Measurements from ENCODE around the gene MEP1B.
"Not testable (repeated sequence)": the region's sequence is repeated elsewhere in the genome, so short reads cannot be mapped to it uniquely, and the experiment has no call there.

The MEP1B gene

DNA sequence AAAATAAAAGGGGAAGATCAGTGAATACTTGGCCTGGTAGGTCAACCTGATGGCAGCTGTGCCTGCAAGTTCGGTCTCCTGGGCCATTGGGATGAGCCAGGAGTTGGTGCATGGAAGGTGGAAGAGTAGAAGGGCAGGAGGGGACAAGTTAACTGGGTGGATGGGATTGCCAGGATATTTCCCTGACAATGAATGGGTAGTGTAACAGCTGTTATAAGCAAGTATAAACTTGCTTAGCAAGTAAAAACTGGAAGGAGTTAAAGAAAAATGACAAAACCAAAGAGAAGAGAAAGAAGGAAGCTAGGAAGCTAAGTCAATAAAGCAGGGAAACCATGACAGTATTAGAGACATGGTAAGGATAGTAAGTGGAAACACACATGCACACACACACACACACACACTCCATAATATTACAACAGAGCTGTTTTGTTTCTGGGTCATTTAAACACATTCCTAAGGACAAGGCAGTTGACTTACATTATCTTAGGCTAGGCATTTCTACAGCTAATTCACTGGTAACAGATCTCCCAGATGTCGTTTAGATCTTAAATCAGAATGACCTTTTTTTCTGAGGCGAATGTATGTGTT, 29.7 kb downstream of the MEP1B start:
- Mint-ChIP-seq H3K4me1 (no peaks in the 10 kb centered on the region), H3K27ac (ENCODE audit: low read depth) (no peak overlapping the region), H3K9me3 (no peaks in the 10 kb centered on the region), H3K27me3 (no peaks in the 10 kb centered on the region), H3K4me3 (no peak overlapping the region), H3K36me3 (ENCODE audit: insufficient read depth) (no peaks in the 10 kb centered on the region)
- ATAC-seq (replicated peaks; ENCODE audit: extremely low read depth, poor library complexity, severe bottlenecking), result no peak
- DNase-seq (ENCODE audit: low spot score in 2 of 2), result no peak

DNA sequence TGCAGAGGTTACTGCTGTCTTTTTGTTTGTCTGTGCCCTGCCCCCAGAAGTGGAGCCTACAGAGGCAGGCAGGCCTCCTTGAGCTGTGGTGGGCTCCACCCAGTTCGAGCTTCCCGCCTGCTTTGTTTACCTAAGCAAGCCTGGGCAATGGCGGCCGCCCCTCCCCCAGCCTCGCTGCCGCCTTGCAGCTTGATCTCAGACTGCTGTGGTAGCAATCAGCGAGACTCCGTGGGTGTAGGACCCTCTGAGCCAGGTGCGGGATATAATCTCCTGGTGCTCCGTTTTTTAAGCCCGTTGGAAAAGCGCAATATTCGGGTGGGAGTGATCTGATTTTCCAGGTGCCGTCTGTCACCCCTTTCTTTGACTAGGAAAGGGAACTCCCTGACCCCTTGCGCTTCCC, 43.5 kb downstream of the MEP1B start:
- not testable (repeated sequence) for DNase-seq (ENCODE audit: low spot score in 2 of 2); H3K9me3 Mint-ChIP-seq; H3K4me3 Mint-ChIP-seq; H3K27ac Mint-ChIP-seq (ENCODE audit: low read depth); H3K36me3 Mint-ChIP-seq (ENCODE audit: insufficient read depth); H3K4me1 Mint-ChIP-seq; ATAC-seq (replicated peaks; ENCODE audit: extremely low read depth, poor library complexity, severe bottlenecking)
- H3K27me3 Mint-ChIP-seq, result peaks cover 22% of the 10 kb centered on the region

GRCh38 chr18:32237049-32237448, 47.2 kb downstream of the MEP1B start:
- Mint-ChIP-seq H3K4me1 (no peaks in the 10 kb centered on the region), H3K27me3 (peaks cover 35% of the 10 kb centered on the region)
- no peak for ATAC-seq (replicated peaks; ENCODE audit: extremely low read depth, poor library complexity, severe bottlenecking)

DNA sequence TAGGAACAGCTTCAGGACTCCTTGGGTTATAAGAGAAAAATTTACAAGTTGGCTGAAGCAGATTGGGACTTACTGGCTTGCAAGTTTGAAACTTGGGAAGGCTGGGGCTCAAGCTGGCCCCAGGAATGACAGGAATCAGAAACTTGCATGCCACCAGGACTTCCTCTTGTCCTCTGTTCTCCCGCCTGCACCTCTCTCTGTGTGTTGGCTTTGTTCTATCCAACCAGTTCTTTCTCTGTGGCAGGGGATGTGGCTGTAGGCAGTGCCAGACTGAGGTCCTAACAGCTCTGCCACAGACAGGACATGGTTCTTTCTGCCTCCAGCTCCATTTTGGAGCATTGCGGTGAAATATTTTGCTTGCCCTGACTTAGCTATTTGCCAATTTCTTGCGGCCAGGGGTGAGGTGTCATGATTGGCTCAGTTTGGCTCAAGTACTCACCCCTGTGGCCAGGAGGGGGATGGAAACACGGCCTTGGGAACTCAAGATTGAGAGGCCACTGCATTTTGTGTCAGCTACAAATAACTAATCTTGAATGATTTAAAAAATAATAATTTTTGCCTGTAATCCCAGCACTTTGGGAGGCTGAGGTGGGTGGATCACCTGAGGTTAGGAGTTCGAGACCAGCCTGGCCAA, 48.9 kb downstream of the MEP1B start:
- H3K27ac Mint-ChIP-seq (ENCODE audit: low read depth), result no peak overlapping the region

More at GRCh38 chr18:32237049-32237448, 47.2 kb downstream of the MEP1B start:
- no peak for DNase-seq (ENCODE audit: low spot score in 2 of 2)
- Mint-ChIP-seq H3K4me3 (no peak overlapping the region), H3K9me3 (peaks cover 6% of the 10 kb centered on the region), H3K36me3 (ENCODE audit: insufficient read depth) (no peaks in the 10 kb centered on the region), H3K27ac (ENCODE audit: low read depth) (no peak overlapping the region)

GRCh38 chr18:32242395-32242794, 52.6 kb downstream of the MEP1B start:
- Mint-ChIP-seq H3K27ac (ENCODE audit: low read depth) (no peak overlapping the region), H3K27me3 (peaks cover 35% of the 10 kb centered on the region), H3K4me3 (no peak overlapping the region), H3K4me1 (no peaks in the 10 kb centered on the region), H3K9me3 (no peaks in the 10 kb centered on the region), H3K36me3 (ENCODE audit: insufficient read depth) (no peaks in the 10 kb centered on the region)
- DNase-seq (ENCODE audit: low spot score in 2 of 2) (no peak), ATAC-seq (replicated peaks; ENCODE audit: extremely low read depth, poor library complexity, severe bottlenecking) (no peak)

More for the DNA sequence above, 48.9 kb downstream of the MEP1B start:
- Mint-ChIP-seq H3K9me3 (peaks cover 3% of the 10 kb centered on the region), H3K4me1 (no peaks in the 10 kb centered on the region), H3K36me3 (ENCODE audit: insufficient read depth) (no peaks in the 10 kb centered on the region), H3K4me3 (no peak overlapping the region), H3K27me3 (peaks cover 44% of the 10 kb centered on the region)
- DNase-seq (ENCODE audit: low spot score in 2 of 2), result no peak
- ATAC-seq (replicated peaks; ENCODE audit: extremely low read depth, poor library complexity, severe bottlenecking), result no peak

- Mint-ChIP-seq H3K27ac (ENCODE audit: low read depth) (no peak overlapping the region), H3K36me3 (ENCODE audit: insufficient read depth) (no peaks in the 10 kb centered on the region), H3K4me3 (no peak overlapping the region), H3K4me1 (no peaks in the 10 kb centered on the region), H3K27me3 (peaks cover 30% of the 10 kb centered on the region), H3K9me3 (no peaks in the 10 kb centered on the region)
- no peak for ATAC-seq (replicated peaks; ENCODE audit: extremely low read depth, poor library complexity, severe bottlenecking)
- no peak for DNase-seq (ENCODE audit: low spot score in 2 of 2)
Measured at GRCh38 chr18:32243358-32243757, 53.5 kb downstream of the MEP1B start.

DNA sequence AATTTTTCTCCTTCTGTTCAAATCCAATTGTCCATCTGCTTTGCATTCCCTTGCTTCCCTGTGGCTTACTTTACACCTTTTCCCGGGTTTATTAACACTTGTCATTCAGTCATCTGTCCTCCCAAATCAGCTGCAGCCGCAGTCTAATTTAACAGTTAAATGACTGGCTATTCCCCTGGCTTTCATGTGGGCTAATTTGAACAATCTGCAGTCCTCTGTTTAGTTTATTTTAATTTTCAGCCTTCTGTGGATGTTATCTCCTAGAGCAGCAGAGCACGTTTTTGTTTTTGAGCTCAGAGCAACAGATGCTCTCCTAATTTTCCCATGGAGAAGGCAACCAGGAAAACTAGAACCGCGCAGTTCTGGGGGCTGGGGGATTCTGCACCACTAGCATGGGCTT, 55.0 kb downstream of the MEP1B start:
- peaks cover 40% of the 10 kb centered on the region for H3K27me3 Mint-ChIP-seq
- no peak overlapping the region for H3K27ac Mint-ChIP-seq (ENCODE audit: low read depth)
- no peak overlapping the region for H3K4me3 Mint-ChIP-seq
- H3K9me3 Mint-ChIP-seq, result no peaks in the 10 kb centered on the region
- no peaks in the 10 kb centered on the region for H3K36me3 Mint-ChIP-seq (ENCODE audit: insufficient read depth)
- DNase-seq (ENCODE audit: low spot score in 2 of 2), result no peak
- H3K4me1 Mint-ChIP-seq, result no peaks in the 10 kb centered on the region
- ATAC-seq (replicated peaks; ENCODE audit: extremely low read depth, poor library complexity, severe bottlenecking), result no peak

DNA sequence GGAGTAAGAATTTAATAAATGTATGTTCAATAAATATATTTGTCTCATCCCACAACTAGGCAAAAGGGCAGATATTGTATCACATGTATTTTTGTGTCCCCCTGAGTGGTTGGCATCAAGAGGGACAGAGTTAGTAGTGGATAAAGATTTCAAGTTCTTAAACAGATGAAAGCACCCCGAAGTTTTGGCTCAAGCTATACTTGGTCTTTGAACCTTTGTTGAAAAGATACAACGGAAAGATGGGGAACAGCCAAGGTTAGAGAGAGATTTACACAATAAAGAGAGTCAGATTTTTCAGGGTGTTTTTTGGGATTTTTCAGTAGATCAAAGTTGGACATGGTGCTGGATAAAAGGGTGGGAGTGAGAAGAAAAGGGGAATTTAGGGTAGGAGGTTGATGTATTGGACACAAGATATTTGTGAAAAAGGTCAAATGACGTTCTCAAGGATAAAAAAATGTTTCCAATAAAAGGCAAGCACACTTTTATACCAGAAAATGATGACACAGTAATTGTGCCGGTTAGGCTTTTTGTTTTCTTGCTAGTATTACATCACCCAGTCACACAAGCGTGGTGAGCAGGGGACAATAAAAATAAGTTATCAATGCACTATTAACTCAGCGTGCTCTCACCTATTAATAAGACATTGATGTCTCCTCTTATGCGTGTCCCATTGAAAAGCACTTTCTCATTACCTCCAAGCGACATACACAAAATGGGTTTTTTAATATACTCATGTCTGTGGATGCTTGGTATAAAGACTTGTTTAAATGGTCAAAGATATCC, 59.5 kb downstream of the MEP1B start:
- Mint-ChIP-seq H3K36me3 (ENCODE audit: insufficient read depth) (no peaks in the 10 kb centered on the region), H3K9me3 (no peaks in the 10 kb centered on the region), H3K4me3 (no peak overlapping the region), H3K27ac (ENCODE audit: low read depth) (no peak overlapping the region), H3K4me1 (no peaks in the 10 kb centered on the region), H3K27me3 (peaks cover 41% of the 10 kb centered on the region)
- ATAC-seq (replicated peaks; ENCODE audit: extremely low read depth, poor library complexity, severe bottlenecking) (no peak), DNase-seq (ENCODE audit: low spot score in 2 of 2) (no peak)

DNA sequence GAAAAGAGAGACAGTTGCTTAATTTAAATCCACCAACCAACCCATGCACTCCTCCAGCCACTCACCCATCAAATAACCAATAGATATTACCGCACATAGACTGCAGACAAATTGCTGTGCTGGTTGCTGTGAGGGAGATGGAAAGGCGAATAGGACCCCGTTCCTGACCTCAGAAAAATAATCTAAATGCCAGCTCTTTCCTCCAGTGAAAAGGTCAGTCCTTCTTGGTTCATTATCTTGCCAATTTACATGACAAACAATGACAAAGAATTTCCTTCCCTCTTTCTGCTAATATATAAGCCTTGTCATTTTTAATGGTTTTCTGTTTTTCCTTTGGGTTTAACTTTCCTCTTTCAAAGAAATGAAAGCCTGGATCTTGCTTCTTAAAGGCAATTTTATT, 61.6 kb downstream of the MEP1B start:
- no peak overlapping the region for H3K4me3 Mint-ChIP-seq
- no peak for DNase-seq (ENCODE audit: low spot score in 2 of 2)
- peaks cover 58% of the 10 kb centered on the region for H3K27me3 Mint-ChIP-seq
- H3K4me1 Mint-ChIP-seq, result no peaks in the 10 kb centered on the region
- no peak for ATAC-seq (replicated peaks; ENCODE audit: extremely low read depth, poor library complexity, severe bottlenecking)
- H3K9me3 Mint-ChIP-seq, result no peaks in the 10 kb centered on the region
- H3K36me3 Mint-ChIP-seq (ENCODE audit: insufficient read depth), result no peaks in the 10 kb centered on the region
- H3K27ac Mint-ChIP-seq (ENCODE audit: low read depth), result no peak overlapping the region

DNA sequence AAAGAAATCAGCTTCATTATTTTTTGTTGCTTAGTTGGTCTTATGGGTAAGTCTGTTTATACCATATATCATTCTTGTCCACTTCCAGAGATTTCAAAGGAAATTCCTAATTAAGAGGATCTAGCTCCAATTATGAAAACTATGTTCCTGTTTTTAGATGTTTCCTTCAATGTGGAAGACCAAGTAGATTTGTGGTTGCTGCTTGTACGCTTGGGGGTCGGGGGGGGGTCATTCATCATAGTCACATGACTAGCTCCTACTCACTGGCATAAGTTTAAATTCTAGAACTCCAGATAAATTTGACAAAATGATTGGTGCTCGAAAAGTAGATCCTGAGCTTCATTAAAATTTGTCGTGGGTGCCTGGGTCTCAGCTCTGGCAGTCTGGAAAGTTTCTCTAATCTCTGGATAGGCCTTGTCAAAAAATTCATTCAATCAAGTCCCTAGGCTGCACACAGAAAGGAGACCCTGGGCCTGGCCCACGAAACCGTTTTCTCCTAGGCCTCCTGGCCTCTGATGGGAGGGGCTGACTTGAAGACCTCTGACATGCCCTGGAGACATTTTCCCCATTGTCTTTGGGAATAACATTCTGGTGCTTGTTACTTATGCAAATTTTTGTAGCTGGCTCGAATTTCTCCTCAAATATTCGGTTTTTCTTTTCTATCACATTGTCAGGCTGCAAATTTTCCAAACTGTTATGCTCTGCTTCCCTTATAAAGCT, 62.5 kb downstream of the MEP1B start:
- H3K36me3 Mint-ChIP-seq (ENCODE audit: insufficient read depth), result no peaks in the 10 kb centered on the region
- H3K4me3 Mint-ChIP-seq, result no peak overlapping the region
- no peak for ATAC-seq (replicated peaks; ENCODE audit: extremely low read depth, poor library complexity, severe bottlenecking)
- H3K27ac Mint-ChIP-seq (ENCODE audit: low read depth), result no peak overlapping the region
- no peaks in the 10 kb centered on the region for H3K9me3 Mint-ChIP-seq
- peaks cover 67% of the 10 kb centered on the region for H3K27me3 Mint-ChIP-seq
- no peaks in the 10 kb centered on the region for H3K4me1 Mint-ChIP-seq
- DNase-seq (ENCODE audit: low spot score in 2 of 2), result no peak

DNA sequence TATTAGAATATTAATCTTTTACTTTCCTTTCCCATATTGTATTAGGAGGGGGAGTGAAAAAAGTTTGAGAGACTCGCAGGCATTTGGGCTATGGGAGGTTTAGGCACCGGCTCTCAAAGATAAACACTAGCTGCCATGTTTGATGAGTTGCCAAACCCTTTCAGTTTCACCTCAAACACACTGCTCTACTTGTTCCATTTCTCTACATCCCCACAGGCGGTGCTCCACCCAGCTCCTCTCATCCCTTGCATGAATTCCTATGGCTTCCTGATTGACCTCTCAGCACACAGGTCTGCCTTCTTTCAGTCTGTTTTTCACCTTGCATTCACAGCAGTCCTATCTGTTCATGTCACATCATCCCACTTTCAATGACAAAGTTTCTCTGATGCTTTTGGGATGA, 65.7 kb downstream of the MEP1B start:
- Mint-ChIP-seq H3K4me1 (no peaks in the 10 kb centered on the region), H3K9me3 (no peaks in the 10 kb centered on the region), H3K27me3 (peaks cover 66% of the 10 kb centered on the region), H3K36me3 (ENCODE audit: insufficient read depth) (no peaks in the 10 kb centered on the region), H3K27ac (ENCODE audit: low read depth) (no peak overlapping the region), H3K4me3 (no peak overlapping the region)
- DNase-seq (ENCODE audit: low spot score in 2 of 2), result no peak
- no peak for ATAC-seq (replicated peaks; ENCODE audit: extremely low read depth, poor library complexity, severe bottlenecking)

GRCh38 chr18:32257084-32257785, 67.4 kb downstream of the MEP1B start:
- DNase-seq (ENCODE audit: low spot score in 2 of 2), result no peak
- peaks cover 72% of the 10 kb centered on the region for H3K27me3 Mint-ChIP-seq
- H3K4me3 Mint-ChIP-seq, result no peak overlapping the region
- no peak overlapping the region for H3K27ac Mint-ChIP-seq (ENCODE audit: low read depth)
- no peaks in the 10 kb centered on the region for H3K9me3 Mint-ChIP-seq
- no peaks in the 10 kb centered on the region for H3K36me3 Mint-ChIP-seq (ENCODE audit: insufficient read depth)
- no peak for ATAC-seq (replicated peaks; ENCODE audit: extremely low read depth, poor library complexity, severe bottlenecking)
- H3K4me1 Mint-ChIP-seq, result no peaks in the 10 kb centered on the region
